HEK293T (cell line): Measurements from ENCODE around the gene UBAP2.

Source experiments
- CTCF ChIA-PET: fragments of 350-600 bp; formaldehyde crosslinking; extraction: SDS; loops from one replicate; lab custom pipeline; 2021; ENCODE audit warnings: antibody characterized with exemption, inconsistent platforms; lab: Yijun Ruan, JAX
- POLR2A ChIA-PET: fragments of 350-600 bp; formaldehyde crosslinking; extraction: SDS; loops from one replicate; lab custom pipeline; 2020; ENCODE audit warnings: antibody characterized with exemption, inconsistent platforms; lab: Yijun Ruan, JAX
- DNase-seq: peaks from one replicate; pipeline ENCODE4 v3.0.0; 2012; ENCODE audit warnings: mixed read lengths; ENCODE audit errors: extremely low spot score
- ARNT ChIP-seq: fragments of 450-650 bp; IDR thresholded peaks from 2 replicates; pipeline ENCODE4 v1.6.1; 2017; ENCODE audit warnings: mild to moderate bottlenecking
- BHLHE40 ChIP-seq: fragments of 450-650 bp; IDR thresholded peaks from 2 replicates; pipeline ENCODE4 v1.6.1; 2016; ENCODE audit warnings: mild to moderate bottlenecking, moderate library complexity, borderline replicate concordance
- CTBP1 ChIP-seq: fragments of 450-650 bp; IDR thresholded peaks from 2 replicates; pipeline ENCODE4 v1.6.1; 2016; ENCODE audit warnings: borderline replicate concordance
- ELF4 ChIP-seq: fragments of 450-650 bp; IDR thresholded peaks from 2 replicates; pipeline ENCODE4 v1.6.1; 2017; ENCODE audit warnings: antibody characterized with exemption
- FOXA1 ChIP-seq: fragments of 450-650 bp; IDR thresholded peaks from 2 replicates; pipeline ENCODE4 v1.6.1; 2016; ENCODE audit warnings: mild to moderate bottlenecking
- FOXK2 ChIP-seq: fragments of 450-650 bp; IDR thresholded peaks from 2 replicates; pipeline ENCODE4 v1.6.1; 2016; ENCODE audit warnings: mild to moderate bottlenecking
- FOXM1 ChIP-seq: fragments of 450-650 bp; IDR thresholded peaks from 2 replicates; pipeline ENCODE4 v1.6.1; 2017; ENCODE audit warnings: mild to moderate bottlenecking, borderline replicate concordance
- HDGF ChIP-seq: fragments of 450-650 bp; IDR thresholded peaks from 2 replicates; pipeline ENCODE4 v1.6.1; 2017; ENCODE audit warnings: antibody characterized with exemption, borderline replicate concordance
- L3MBTL2 ChIP-seq: fragments of 450-650 bp; conservative IDR thresholded peaks from 2 replicates; pipeline ENCODE4 v1.6.1; 2016; ENCODE audit warnings: mild to moderate bottlenecking
- LEF1 ChIP-seq: fragments of 450-650 bp; IDR thresholded peaks from 2 replicates; pipeline ENCODE4 v1.6.1; 2017; ENCODE audit warnings: mild to moderate bottlenecking, borderline replicate concordance
- NFRKB ChIP-seq: fragments of 450-650 bp; IDR thresholded peaks from 2 replicates; pipeline ENCODE4 v1.6.1; 2016; ENCODE audit warnings: mild to moderate bottlenecking, moderate library complexity
- SP1 ChIP-seq: fragments of 450-650 bp; IDR thresholded peaks from 2 replicates; pipeline ENCODE4 v1.6.1; 2017
- SUZ12 ChIP-seq: fragments of 450-650 bp; IDR thresholded peaks from 2 replicates; pipeline ENCODE4 v1.6.1; 2016; ENCODE audit warnings: mild to moderate bottlenecking
- TARDBP ChIP-seq: fragments of 450-650 bp; IDR thresholded peaks from 2 replicates; pipeline ENCODE4 v1.6.1; 2016
- ZNF384 ChIP-seq: fragments of 450-650 bp; IDR thresholded peaks from 2 replicates; pipeline ENCODE4 v1.6.1; 2016
- TF ChIP-seq, protein P1 (sequence below): fragments of 450-650 bp; IDR thresholded peaks from 2 replicates; pipeline ENCODE4 v1.6.1; 2016

UBAP2 gene, protein sequence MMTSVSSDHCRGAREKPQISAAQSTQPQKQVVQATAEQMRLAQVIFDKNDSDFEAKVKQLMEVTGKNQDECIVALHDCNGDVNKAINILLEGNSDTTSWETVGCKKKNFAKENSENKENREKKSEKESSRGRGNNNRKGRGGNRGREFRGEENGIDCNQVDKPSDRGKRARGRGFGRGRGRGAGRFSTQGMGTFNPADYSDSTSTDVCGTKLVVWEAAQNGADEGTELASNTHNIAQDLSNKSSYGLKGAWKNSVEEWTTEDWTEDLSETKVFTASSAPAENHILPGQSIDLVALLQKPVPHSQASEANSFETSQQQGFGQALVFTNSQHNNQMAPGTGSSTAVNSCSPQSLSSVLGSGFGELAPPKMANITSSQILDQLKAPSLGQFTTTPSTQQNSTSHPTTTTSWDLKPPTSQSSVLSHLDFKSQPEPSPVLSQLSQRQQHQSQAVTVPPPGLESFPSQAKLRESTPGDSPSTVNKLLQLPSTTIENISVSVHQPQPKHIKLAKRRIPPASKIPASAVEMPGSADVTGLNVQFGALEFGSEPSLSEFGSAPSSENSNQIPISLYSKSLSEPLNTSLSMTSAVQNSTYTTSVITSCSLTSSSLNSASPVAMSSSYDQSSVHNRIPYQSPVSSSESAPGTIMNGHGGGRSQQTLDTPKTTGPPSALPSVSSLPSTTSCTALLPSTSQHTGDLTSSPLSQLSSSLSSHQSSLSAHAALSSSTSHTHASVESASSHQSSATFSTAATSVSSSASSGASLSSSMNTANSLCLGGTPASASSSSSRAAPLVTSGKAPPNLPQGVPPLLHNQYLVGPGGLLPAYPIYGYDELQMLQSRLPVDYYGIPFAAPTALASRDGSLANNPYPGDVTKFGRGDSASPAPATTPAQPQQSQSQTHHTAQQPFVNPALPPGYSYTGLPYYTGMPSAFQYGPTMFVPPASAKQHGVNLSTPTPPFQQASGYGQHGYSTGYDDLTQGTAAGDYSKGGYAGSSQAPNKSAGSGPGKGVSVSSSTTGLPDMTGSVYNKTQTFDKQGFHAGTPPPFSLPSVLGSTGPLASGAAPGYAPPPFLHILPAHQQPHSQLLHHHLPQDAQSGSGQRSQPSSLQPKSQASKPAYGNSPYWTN

DNA sequence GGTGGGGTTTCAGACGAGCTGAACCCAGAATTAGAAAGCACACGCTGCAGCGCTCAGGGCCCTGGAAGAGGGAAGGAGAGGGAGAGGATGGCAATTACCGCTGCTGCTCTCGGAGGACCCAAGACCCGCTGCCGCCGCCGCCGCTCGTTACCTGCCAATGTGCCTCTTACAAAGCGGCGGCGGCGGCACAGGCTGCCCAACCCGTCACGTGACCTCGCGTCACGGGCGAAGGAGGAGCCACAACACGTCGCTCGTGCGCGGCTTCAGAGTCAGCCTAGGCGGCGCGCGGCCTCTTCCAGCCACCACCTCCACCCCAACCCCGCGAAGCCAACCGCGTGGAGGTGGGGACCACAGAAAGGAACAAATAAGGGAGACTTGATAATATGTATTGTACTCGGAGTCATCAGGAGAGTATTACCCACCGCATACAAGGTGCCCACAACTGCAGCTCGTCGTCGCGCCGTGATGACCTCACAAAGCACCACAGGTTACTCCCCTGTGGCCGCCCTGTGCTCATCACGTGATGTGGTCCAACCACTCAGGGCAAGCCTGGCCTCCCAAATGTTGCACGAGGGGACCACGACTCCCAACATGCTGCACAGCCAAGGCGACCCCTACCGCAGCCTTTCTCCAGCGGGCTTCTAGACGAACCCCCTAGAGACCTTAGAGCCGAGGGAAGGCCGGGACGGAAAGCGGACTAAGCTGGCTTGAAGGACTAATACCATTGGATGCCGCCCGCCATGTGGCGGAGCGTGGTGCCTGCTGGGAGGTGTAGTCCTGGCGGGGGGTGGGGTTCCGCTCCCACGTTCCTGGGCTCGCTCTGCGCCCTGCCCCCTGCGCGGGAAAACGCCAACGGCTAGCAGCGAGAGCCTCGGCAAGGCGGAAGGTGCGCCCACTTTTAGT is at the start of gene UBAP2:
TSS of gene UBAP2 (minus strand) at position 161 of the 903 bp plus-strand sequence. CDS start 31,739 bp downstream, outside the sequence.
- TF ChIP-seq FOXM1 (peak; percentile 67; the same call in 1 of the 2 replicates), FOXA1 (no peak), L3MBTL2 (peak; percentile 98), LEF1 (0 out of 2 replicates have a peak, but pooled peaks have one; percentile 3), ZNF384 (no peak), SP1 (no peak), CTBP1 (no peak), ELF4 (peak; percentile 60)
- TF ChIP-seq, protein P1, sequence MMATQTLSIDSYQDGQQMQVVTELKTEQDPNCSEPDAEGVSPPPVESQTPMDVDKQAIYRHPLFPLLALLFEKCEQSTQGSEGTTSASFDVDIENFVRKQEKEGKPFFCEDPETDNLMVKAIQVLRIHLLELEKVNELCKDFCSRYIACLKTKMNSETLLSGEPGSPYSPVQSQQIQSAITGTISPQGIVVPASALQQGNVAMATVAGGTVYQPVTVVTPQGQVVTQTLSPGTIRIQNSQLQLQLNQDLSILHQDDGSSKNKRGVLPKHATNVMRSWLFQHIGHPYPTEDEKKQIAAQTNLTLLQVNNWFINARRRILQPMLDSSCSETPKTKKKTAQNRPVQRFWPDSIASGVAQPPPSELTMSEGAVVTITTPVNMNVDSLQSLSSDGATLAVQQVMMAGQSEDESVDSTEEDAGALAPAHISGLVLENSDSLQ = no peak
- DNase-seq = peak; percentile 91
- ChIA-PET POLR2A (interaction anchor here (0.6 to 3.5 kb wide), 4 partner anchors 15 to 575 kb away, joined by 3 to 22 read pairs (median 4); partner anchors contain the start of gene NOL6), CTCF (interaction anchor here (0.5 to 1.3 kb wide), 2 partner anchors 25 to 55 kb away, joined by 3 to 5 read pairs; no protein-coding TSS in a partner anchor)

- CTCF ChIA-PET = no interaction called here
- no peak for DNase-seq
- POLR2A ChIA-PET = no interaction called here
- TF ChIP-seq FOXA1 = no peak
- no peak for TF ChIP-seq SUZ12
- no peak for TF ChIP-seq SP1
- no peak for TF ChIP-seq TARDBP
- no peak for TF ChIP-seq BHLHE40
- TF ChIP-seq CTBP1 = no peak
- no peak for TF ChIP-seq ELF4
- TF ChIP-seq, protein P1 = no peak
Measured at GRCh38 chr9:34098307-34098706, 49.6 kb upstream of the UBAP2 start.

DNA sequence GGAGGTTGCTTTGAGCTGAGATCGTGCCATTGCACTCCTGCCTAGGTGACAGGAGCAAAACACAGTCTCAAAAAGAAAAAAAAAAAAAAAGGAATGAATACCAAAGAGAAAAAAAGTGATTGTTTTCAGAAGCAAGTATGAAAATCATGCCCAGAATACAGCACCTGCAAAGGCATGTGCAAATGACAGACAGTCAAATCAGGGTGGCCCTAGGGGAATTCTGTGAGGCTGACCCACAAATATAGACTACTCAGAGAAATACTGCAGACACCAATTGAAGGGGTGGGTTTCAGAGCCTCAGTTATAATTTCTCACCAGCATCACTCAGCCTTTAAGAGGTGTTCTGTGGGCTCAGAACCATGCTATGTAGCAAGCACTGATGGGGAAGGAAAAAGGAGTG is 49.2 kb upstream of the UBAP2 start:
- POLR2A ChIA-PET = no interaction called here

GRCh38 chr9:34096751-34097150 is 48.1 kb upstream of the UBAP2 start:
- CTCF ChIA-PET = no interaction called here
- no peak for DNase-seq
- POLR2A ChIA-PET = no interaction called here
- no peak for TF ChIP-seq BHLHE40
- TF ChIP-seq CTBP1 = no peak
- no peak for TF ChIP-seq NFRKB
- no peak for TF ChIP-seq ARNT
- no peak for TF ChIP-seq FOXK2
- TF ChIP-seq SP1 = no peak
- no peak for TF ChIP-seq ELF4
- TF ChIP-seq HDGF = no peak
- no peak for TF ChIP-seq ZNF384
- TF ChIP-seq LEF1 = no peak
- no peak for TF ChIP-seq L3MBTL2
- TF ChIP-seq SUZ12 = no peak
- TF ChIP-seq FOXA1 = no peak
- TF ChIP-seq, protein P1 = no peak
- no peak for TF ChIP-seq TARDBP
- TF ChIP-seq FOXM1 = no peak

More for the DNA sequence above, 49.2 kb upstream of the UBAP2 start:
- CTCF ChIA-PET = no interaction called here
- DNase-seq = no peak
- TF ChIP-seq ZNF384 (no peak), SP1 (no peak), ELF4 (no peak), BHLHE40 (no peak), HDGF (no peak), FOXA1 (no peak), SUZ12 (no peak), FOXM1 (no peak), LEF1 (no peak), ARNT (no peak)
- TF ChIP-seq, protein P1 = no peak
